K562 (cell line): ENCODE results near the gene NFKBIB. TPM values are rescaled to one million over a fixed set of nuclear protein-coding genes. Genes with fewer than 3 reads are reported as not detected.

Experiments
- ARHGAP35 ChIP-seq: fragments of 450-650 bp; IDR thresholded peaks from 2 replicates; pipeline ENCODE4 v1.6.1; 2018; ENCODE audit not compliant: partially characterized antibody
- CBX8 ChIP-seq: fragments of 200-600 bp; sonication (generic); IDR thresholded peaks from 2 replicates; pipeline ENCODE4 v1.6.1; 2012; ENCODE audit warnings: borderline replicate concordance, mixed run types, low read depth, mild to moderate bottlenecking, moderate library complexity, mixed read lengths, low read length, control low read depth, inconsistent platforms; ENCODE audit not compliant: poor library complexity, severe bottlenecking; ENCODE audit errors: extremely low read depth
- CHD4 ChIP-seq: fragments of 200-600 bp; sonication (generic); IDR thresholded peaks from 3 replicates; pipeline ENCODE4 v1.6.1; 2012; ENCODE audit warnings: low read depth, mild to moderate bottlenecking, mixed read lengths, low read length, inconsistent platforms; ENCODE audit not compliant: insufficient read depth, insufficient replicate concordance, poor library complexity, severe bottlenecking
- IRF2 ChIP-seq: sonication (generic); formaldehyde crosslinking; IDR thresholded peaks from 2 replicates; pipeline ENCODE4 v1.8.1; 2022; ENCODE audit warnings: mild to moderate bottlenecking, missing genetic modification reagents
- KAT8 ChIP-seq: fragments of 450-650 bp; IDR thresholded peaks from 2 replicates; pipeline ENCODE4 v1.6.1; 2016; ENCODE audit warnings: low read depth, mild to moderate bottlenecking
- MCM7 ChIP-seq, 2 experiments: fragments of 450-650 bp; IDR thresholded peaks; 2 replicates each; pipeline ENCODE4 v1.6.1; 2016 to 2018
- MED1 ChIP-seq: sonication (generic); formaldehyde crosslinking; IDR thresholded peaks from 2 replicates; pipeline ENCODE4 v1.8.1; 2023; ENCODE audit warnings: missing genetic modification reagents, borderline replicate concordance
- NFIC ChIP-seq: fragments of 450-650 bp; IDR thresholded peaks from 2 replicates; pipeline ENCODE4 v1.6.1; 2017; ENCODE audit warnings: mild to moderate bottlenecking, inconsistent platforms
- POLR2A ChIP-seq: fragments of 450-650 bp; conservative IDR thresholded peaks from 2 replicates; pipeline ENCODE4 v1.6.1; 2016
- SRSF7 ChIP-seq: fragments of 200-400 bp; formaldehyde crosslinking; optimal IDR thresholded peaks from 2 replicates; pipeline ENCODE3; 2017; ENCODE audit warnings: mild to moderate bottlenecking, low read depth, low read length
- TAF7 ChIP-seq: fragments of 450-650 bp; IDR thresholded peaks from 2 replicates; pipeline ENCODE4 v1.6.1; 2016; ENCODE audit warnings: missing genetic modification characterization, missing compliant biosample characterization
- polyA plus RNA-seq, 8 experiments: library from polyadenylated mRNA; depleted of rRNA in 4 of 8; stranded (reverse) in 5 of 8; unstranded in 3 of 8; fragments of >200 nt; fragmentation: Nextera tagmentation in 2 of 8; fragmentation: Illumina TruSeq in 1 of 8; extraction: Ambion mirVana in 2 of 8; extraction: Trizol in 1 of 8; gene quantifications; 2 replicates each; pipeline versions ENCODE4 v1.2.1 to v1.2.3, GENCODE V29; 2011 to 2014; ENCODE audit warnings: inconsistent platforms in 1 of 8, missing spikeins in 1 of 8
- total RNA-seq, 7 experiments: library from RNA; depleted of rRNA in 6 of 7; stranded (reverse); fragments of >200 nt in 6 of 7; fragmentation: Illumina TruSeq in 2 of 7; extraction: Trizol in 2 of 7; gene quantifications; 2 replicates each; pipeline versions ENCODE4 v1.2.1 to v1.2.3, GENCODE V29; 2011 to 2021; ENCODE audit warnings: low replicate concordance in 1 of 7
- TF ChIP-seq, protein P1 (sequence below): fragments of 250-450 bp; sonication (Bioruptor Pico); IDR thresholded peaks from 2 replicates; pipeline ENCODE4 v1.8.0; 2022; ENCODE audit warnings: moderate library complexity, mild to moderate bottlenecking, inconsistent platforms
- TF ChIP-seq, protein P2 (sequence below): sonication (generic); formaldehyde crosslinking; IDR thresholded peaks from 2 replicates; pipeline ENCODE4 v1.8.0; 2022; ENCODE audit warnings: mild to moderate bottlenecking, missing genetic modification reagents
- TF ChIP-seq, protein P3 (sequence below): sonication (generic); formaldehyde crosslinking; IDR thresholded peaks from 2 replicates; pipeline ENCODE4 v1.9.0; 2022; ENCODE audit warnings: mild to moderate bottlenecking, missing genetic modification reagents
- TF ChIP-seq, protein P4 (sequence below): fragments of 200-400 bp; formaldehyde crosslinking; IDR thresholded peaks from 2 replicates; pipeline ENCODE4 v1.6.1; 2017; ENCODE audit warnings: mild to moderate bottlenecking, low read depth, low read length, moderate library complexity
- TF ChIP-seq, protein P5 (sequence below): fragments of 150-350 bp; conservative IDR thresholded peaks from 2 replicates; pipeline ENCODE4 v1.6.1; 2014; ENCODE audit warnings: low read length

NFKBIB gene
- total and polyA plus RNA-seq, 9 of the 15 experiments (the other 6 are each of a cell fraction or from before 2014, with no cell fraction given): 1.5 to 44.9 (median 10.4) TPM

DNA sequence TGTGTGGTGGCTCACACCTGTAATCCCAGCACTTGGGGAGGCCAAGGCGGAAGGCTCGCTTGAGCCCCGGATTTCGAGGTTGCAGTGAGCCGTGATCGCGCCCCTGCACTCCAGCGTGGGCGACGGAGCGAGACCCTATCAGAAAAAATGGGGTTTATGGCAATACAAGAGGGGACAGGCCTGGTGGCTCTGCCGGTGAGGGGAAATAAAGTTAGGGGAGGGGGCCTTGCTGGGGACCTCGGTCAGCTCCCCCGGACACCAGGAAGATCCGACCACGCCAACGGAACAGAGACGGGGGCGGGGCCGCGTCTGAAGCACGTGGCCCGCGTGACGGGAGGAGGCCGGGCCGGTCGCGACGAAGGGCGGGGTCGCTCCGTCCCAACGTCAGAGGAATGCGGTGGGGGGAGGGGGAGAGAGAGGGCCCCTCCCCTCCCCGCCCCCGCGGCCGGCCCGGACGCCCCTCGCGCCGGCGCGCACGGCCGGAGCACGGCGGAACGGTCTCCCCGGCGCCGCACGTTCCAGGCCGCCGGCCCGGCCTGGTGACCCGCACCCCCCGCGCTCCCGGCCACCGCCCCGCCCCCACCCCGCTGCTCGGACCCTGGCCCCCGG lies 48.0 kb upstream of the NFKBIB start (continued):
- TF ChIP-seq, protein P1, sequence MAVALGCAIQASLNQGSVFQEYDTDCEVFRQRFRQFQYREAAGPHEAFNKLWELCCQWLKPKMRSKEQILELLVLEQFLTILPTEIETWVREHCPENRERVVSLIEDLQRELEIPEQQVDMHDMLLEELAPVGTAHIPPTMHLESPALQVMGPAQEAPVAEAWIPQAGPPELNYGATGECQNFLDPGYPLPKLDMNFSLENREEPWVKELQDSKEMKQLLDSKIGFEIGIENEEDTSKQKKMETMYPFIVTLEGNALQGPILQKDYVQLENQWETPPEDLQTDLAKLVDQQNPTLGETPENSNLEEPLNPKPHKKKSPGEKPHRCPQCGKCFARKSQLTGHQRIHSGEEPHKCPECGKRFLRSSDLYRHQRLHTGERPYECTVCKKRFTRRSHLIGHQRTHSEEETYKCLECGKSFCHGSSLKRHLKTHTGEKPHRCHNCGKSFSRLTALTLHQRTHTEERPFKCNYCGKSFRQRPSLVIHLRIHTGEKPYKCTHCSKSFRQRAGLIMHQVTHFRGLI: no peak
- TF ChIP-seq CBX8 (no peak), NFIC (0 out of 2 replicates have a peak, but pooled peaks have one; percentile 9), MED1 (0 out of 2 replicates have a peak, but pooled peaks have one; percentile 24), IRF2 (CRISPR knock-in tag) (no peak), SRSF7 (no peak), MCM7 (IDR thresholded peaks at IDR 0.05) (no peak), KAT8 (no peak), CHD4 (no peak), ARHGAP35 (no peak), TAF7 (peak; percentile 36; the same call in 1 of the 2 replicates), POLR2A (peak; percentile 82)
- TF ChIP-seq, protein P2, sequence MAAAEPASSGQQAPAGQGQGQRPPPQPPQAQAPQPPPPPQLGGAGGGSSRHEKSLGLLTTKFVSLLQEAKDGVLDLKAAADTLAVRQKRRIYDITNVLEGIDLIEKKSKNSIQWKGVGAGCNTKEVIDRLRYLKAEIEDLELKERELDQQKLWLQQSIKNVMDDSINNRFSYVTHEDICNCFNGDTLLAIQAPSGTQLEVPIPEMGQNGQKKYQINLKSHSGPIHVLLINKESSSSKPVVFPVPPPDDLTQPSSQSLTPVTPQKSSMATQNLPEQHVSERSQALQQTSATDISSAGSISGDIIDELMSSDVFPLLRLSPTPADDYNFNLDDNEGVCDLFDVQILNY (CRISPR knock-in tag): no peak; the same call in 1 of the 2 replicates
- TF ChIP-seq, protein P3, sequence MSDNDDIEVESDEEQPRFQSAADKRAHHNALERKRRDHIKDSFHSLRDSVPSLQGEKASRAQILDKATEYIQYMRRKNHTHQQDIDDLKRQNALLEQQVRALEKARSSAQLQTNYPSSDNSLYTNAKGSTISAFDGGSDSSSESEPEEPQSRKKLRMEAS (CRISPR knock-in tag): peak; percentile 98
- TF ChIP-seq, protein P4, sequence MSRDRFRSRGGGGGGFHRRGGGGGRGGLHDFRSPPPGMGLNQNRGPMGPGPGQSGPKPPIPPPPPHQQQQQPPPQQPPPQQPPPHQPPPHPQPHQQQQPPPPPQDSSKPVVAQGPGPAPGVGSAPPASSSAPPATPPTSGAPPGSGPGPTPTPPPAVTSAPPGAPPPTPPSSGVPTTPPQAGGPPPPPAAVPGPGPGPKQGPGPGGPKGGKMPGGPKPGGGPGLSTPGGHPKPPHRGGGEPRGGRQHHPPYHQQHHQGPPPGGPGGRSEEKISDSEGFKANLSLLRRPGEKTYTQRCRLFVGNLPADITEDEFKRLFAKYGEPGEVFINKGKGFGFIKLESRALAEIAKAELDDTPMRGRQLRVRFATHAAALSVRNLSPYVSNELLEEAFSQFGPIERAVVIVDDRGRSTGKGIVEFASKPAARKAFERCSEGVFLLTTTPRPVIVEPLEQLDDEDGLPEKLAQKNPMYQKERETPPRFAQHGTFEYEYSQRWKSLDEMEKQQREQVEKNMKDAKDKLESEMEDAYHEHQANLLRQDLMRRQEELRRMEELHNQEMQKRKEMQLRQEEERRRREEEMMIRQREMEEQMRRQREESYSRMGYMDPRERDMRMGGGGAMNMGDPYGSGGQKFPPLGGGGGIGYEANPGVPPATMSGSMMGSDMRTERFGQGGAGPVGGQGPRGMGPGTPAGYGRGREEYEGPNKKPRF: no peak
- TF ChIP-seq, protein P5, sequence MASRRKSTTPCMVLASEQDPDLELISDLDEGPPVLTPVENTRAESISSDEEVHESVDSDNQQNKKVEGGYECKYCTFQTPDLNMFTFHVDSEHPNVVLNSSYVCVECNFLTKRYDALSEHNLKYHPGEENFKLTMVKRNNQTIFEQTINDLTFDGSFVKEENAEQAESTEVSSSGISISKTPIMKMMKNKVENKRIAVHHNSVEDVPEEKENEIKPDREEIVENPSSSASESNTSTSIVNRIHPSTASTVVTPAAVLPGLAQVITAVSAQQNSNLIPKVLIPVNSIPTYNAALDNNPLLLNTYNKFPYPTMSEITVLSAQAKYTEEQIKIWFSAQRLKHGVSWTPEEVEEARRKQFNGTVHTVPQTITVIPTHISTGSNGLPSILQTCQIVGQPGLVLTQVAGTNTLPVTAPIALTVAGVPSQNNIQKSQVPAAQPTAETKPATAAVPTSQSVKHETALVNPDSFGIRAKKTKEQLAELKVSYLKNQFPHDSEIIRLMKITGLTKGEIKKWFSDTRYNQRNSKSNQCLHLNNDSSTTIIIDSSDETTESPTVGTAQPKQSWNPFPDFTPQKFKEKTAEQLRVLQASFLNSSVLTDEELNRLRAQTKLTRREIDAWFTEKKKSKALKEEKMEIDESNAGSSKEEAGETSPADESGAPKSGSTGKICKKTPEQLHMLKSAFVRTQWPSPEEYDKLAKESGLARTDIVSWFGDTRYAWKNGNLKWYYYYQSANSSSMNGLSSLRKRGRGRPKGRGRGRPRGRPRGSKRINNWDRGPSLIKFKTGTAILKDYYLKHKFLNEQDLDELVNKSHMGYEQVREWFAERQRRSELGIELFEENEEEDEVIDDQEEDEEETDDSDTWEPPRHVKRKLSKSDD: no peak
